HCT116 (cell line): ENCODE results near the gene STKLD1. TPM values are rescaled to one million over a fixed set of nuclear protein-coding genes. Genes with fewer than 3 reads are reported as not detected.
A peak's percentile ranks its signal among the peaks of the same experiment; 100 is the strongest.

Experiments
- ATAC-seq: fragments of 200-7000 bp; cut with Tn5 transposase; 2 replicates; pipeline ENCODE4 v1.9.1; 2020; ENCODE audit warnings: mild to moderate bottlenecking, moderate library complexity
- BruUV-seq: library from RNA; stranded (reverse); fragments of 400-500 nt; replicated peaks from 2 replicates; lab custom pipeline; 2021; lab: Mats Ljungman, UMichigan
- CTCF ChIA-PET: fragments of 300-600 bp; sonication (Branson Sonifier 250); formaldehyde crosslinking; loops from one replicate; lab custom pipeline; 2021; ENCODE audit warnings: antibody characterized with exemption; lab: Charles Lee
- POLR2A ChIA-PET: fragments of 300-600, 350-600 bp; sonication (Branson Sonifier 250); formaldehyde crosslinking; loops from one replicate; lab custom pipeline; 2021; ENCODE audit warnings: antibody characterized with exemption; lab: Charles Lee
- RAD21 ChIA-PET, 2 experiments: fragments of 300-600 bp; sonication (Branson Sonifier 250); formaldehyde crosslinking; loops; one replicate each; lab custom pipeline; 2023; ENCODE audit warnings: low total read pairs in 2 of 2; ENCODE audit not compliant: uncharacterized antibody in 2 of 2, unreplicated experiment in 2 of 2, low non-redundant PET in 1 of 2; lab: Charles Lee
- DNase-seq: peaks from one replicate; pipeline ENCODE4 v3.0.0-alpha.2; 2010; ENCODE audit warnings: low read depth, low spot score
- H2AFZ ChIP-seq: fragments of 200-600 bp; shearing (Covaris generic), sonication (generic); 2 replicates; pipeline ENCODE4 v1.6.1; 2017; ENCODE audit warnings: low read depth, mixed run types, mixed read lengths, antibody characterized with exemption, low read length; ENCODE audit not compliant: poor library complexity, severe bottlenecking
- H3K27ac ChIP-seq: 2 replicates; pipeline ENCODE4 v1.5.1; 2012; ENCODE audit warnings: low read depth, low read length
- H3K27me3 ChIP-seq: fragments of 200-600 bp; sonication (generic); 2 replicates; pipeline ENCODE4 v1.6.1; 2016; ENCODE audit warnings: mixed run types, low read length, mixed read lengths; ENCODE audit not compliant: insufficient read depth
- H3K36me3 ChIP-seq, 2 experiments: fragments of 200-500 bp in 1 of 2; fragments of 200-600 bp in 1 of 2; sonication (Bioruptor generic) in 1 of 2; sonication (generic) in 1 of 2; 2 replicates each; pipeline versions ENCODE4 v1.5.1 to v1.6.1; 2014 to 2016; ENCODE audit warnings: low read length in 2 of 2, inconsistent platforms in 1 of 2, mixed read lengths in 1 of 2, mixed run types in 1 of 2; ENCODE audit not compliant: insufficient read depth in 2 of 2, control insufficient read depth in 1 of 2
- H3K4me1 ChIP-seq, 2 experiments: fragments of 200-600 bp in 1 of 2; sonication (generic) in 1 of 2; 2 replicates each; pipeline versions ENCODE4 v1.5.1 to v1.6.1; 2012 to 2017; ENCODE audit warnings: low read length in 2 of 2, inconsistent platforms in 1 of 2, mild to moderate bottlenecking in 1 of 2, mixed read lengths in 1 of 2, mixed run types in 1 of 2, moderate library complexity in 1 of 2; ENCODE audit not compliant: insufficient read depth in 2 of 2, control insufficient read depth in 1 of 2
- H3K4me2 ChIP-seq: fragments of 200-600 bp; sonication (generic); 2 replicates; pipeline ENCODE4 v1.6.1; 2017; ENCODE audit warnings: mixed run types, low read length, mixed read lengths
- H3K4me3 ChIP-seq, 2 experiments: fragments of 200-600 bp in 1 of 2; sonication (generic) in 1 of 2; replicated peaks in 1 of 2; 2 replicates each; pipeline ENCODE4 v1.5.1; 2011 to 2016; ENCODE audit warnings: low read length in 2 of 2, control low read depth in 1 of 2, low read depth in 1 of 2, mild to moderate bottlenecking in 1 of 2, mixed read lengths in 1 of 2, mixed run types in 1 of 2
- H3K79me2 ChIP-seq: fragments of 200-600 bp; sonication (generic); 2 replicates; pipeline ENCODE4 v1.6.1; 2017; ENCODE audit warnings: mild to moderate bottlenecking, mixed run types, low read length, moderate library complexity, mixed read lengths; ENCODE audit not compliant: insufficient read depth
- H3K9ac ChIP-seq: fragments of 200-600 bp; sonication (generic); 2 replicates; pipeline ENCODE4 v1.6.1; 2016; ENCODE audit warnings: low read length, mixed read lengths
- H3K9me2 ChIP-seq: fragments of 200-600 bp; sonication (generic), shearing (Covaris generic); 2 replicates; pipeline ENCODE4 v1.6.1; 2017; ENCODE audit warnings: mixed run types, mild to moderate bottlenecking, moderate library complexity; ENCODE audit not compliant: insufficient read depth
- H3K9me3 ChIP-seq, 2 experiments: fragments of 200-500 bp in 1 of 2; fragments of 200-600 bp in 1 of 2; sonication (Bioruptor generic) in 1 of 2; sonication (generic) in 1 of 2; 2 replicates each; pipeline ENCODE4 v1.6.1; 2014 to 2017; ENCODE audit warnings: low read length in 2 of 2, mixed read lengths in 2 of 2, inconsistent platforms in 1 of 2, low read depth in 1 of 2, mild to moderate bottlenecking in 1 of 2, mixed run types in 1 of 2, moderate library complexity in 1 of 2; ENCODE audit not compliant: control insufficient read depth in 1 of 2, insufficient read depth in 1 of 2
- H4K20me1 ChIP-seq: fragments of 200-600 bp; sonication (generic), shearing (Covaris generic); 2 replicates; pipeline ENCODE4 v1.6.1; 2017; ENCODE audit warnings: mixed run types, mild to moderate bottlenecking, moderate library complexity; ENCODE audit not compliant: insufficient read depth
- CBX3 ChIP-seq: IDR thresholded peaks from 2 replicates; pipeline ENCODE4 v1.6.1; 2012; ENCODE audit warnings: low read depth
- EGR1 ChIP-seq: IDR thresholded peaks from 2 replicates; pipeline ENCODE4 v1.6.1; 2012; ENCODE audit warnings: low read depth
- ELF1 ChIP-seq: IDR thresholded peaks from 2 replicates; pipeline ENCODE4 v1.6.1; 2012; ENCODE audit warnings: low read depth, borderline replicate concordance
- EZH2phosphoT487 ChIP-seq: fragments of 200-600 bp; IDR thresholded peaks from 2 replicates; pipeline ENCODE4 v1.6.1; 2018; ENCODE audit warnings: antibody characterized with exemption, borderline replicate concordance
- FOSL1 ChIP-seq: IDR thresholded peaks from 2 replicates; pipeline ENCODE4 v1.6.1; 2012; ENCODE audit warnings: low read depth
- POLR2A ChIP-seq: IDR thresholded peaks from 2 replicates; pipeline ENCODE4 v1.7.0; 2011; ENCODE audit warnings: borderline replicate concordance; ENCODE audit not compliant: insufficient read depth, insufficient read length; ENCODE audit errors: extremely low read depth
- POLR2AphosphoS5 ChIP-seq: IDR thresholded peaks from 2 replicates; pipeline ENCODE4 v1.6.1; 2011; ENCODE audit warnings: mild to moderate bottlenecking, low read depth, low read length, moderate library complexity
- YY1 ChIP-seq: IDR thresholded peaks from 2 replicates; pipeline ENCODE4 v1.6.1; 2011; ENCODE audit warnings: low read length, low read depth, moderate library complexity, mild to moderate bottlenecking; ENCODE audit not compliant: insufficient replicate concordance; ENCODE audit errors: extremely low read depth
- ZFX ChIP-seq: fragments of 450-650 bp; IDR thresholded peaks from 2 replicates; pipeline ENCODE4 v1.6.1; 2017
- intact Hi-C: fragments of 100-400 bp; cut with micrococcal nuclease; formaldehyde crosslinking; loops from 2 replicates; pipeline ENCODE4 v1.10.0; 2022
- total RNA-seq: library from RNA; stranded (reverse); gene quantifications from one replicate; pipeline ENCODE4 v1.2.1, GENCODE V29; 2021; ENCODE audit not compliant: unreplicated experiment
- TF ChIP-seq, protein P1 (sequence below): IDR thresholded peaks from 2 replicates; pipeline ENCODE4 v1.6.1; 2012
- TF ChIP-seq, protein P2 (sequence below): IDR thresholded peaks from 2 replicates; pipeline ENCODE4 v1.6.1; 2011; ENCODE audit warnings: mild to moderate bottlenecking, low read length, moderate library complexity; ENCODE audit not compliant: insufficient replicate concordance; ENCODE audit errors: extremely low read depth
- TF ChIP-seq, protein P3 (sequence below): IDR thresholded peaks from 2 replicates; pipeline ENCODE4 v1.6.1; 2012

The STKLD1 gene
- total RNA-seq, 1 experiment from 2014 or later, result 0.37 TPM

DNA sequence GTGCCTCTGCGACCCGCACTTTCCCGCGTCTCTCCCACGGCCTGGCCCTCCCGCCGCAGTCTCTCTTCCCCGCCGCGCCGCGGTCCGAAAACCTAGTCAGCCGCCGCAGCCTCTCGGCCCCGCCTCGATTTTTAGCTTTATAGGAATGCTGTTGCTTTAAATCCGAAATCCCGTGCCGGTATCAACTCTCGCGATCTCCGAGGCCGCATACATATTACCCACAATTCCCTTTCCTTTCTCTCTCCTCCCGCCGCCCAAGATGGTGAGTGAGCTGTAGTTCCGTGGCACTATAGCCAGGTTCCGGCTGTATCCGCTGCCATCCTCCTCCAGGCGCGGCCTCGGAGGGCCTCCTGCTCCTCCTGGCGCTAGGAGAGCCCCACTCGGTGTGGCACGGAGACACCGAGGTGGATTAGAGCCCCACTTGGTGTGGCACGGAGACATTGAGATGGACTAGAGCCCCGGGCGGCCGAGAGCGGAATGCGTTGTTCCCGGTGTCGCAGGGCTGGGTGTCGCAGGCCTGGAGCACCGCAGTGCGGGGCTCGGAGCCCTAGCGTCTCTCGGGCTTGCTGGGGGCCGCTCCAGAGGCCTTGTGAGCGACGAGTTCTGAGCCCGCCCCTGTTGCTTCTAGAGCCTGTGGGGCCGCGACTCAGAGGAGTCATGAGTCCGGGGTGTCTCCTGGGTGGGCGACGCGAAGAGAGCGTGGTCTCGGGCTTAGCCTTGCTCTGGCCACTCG, 28.0 kb upstream of the STKLD1 start, which contains the start of the genes MED22 and RPL7A:
TSS of gene MED22 (minus strand) at position 147 of the 733 bp plus-strand sequence. CDS start 1,469 bp downstream, outside the sequence.
TSS of gene RPL7A (plus strand) at position 234 of the 733 bp plus-strand sequence. CDS start at position 260, 26 bp downstream.
- Histone ChIP-seq H3K9ac (peak within 1 kb of the TSS; percentile 100), H3K36me3 (peaks cover 47 to 72% of the 10 kb centered on the region in 2 experiments), H3K9me2 (no peaks in the 10 kb centered on the region), H3K27ac (peak within 1 kb of the TSS; percentile 96), H3K9me3 (no peaks in the 10 kb centered on the region), H4K20me1 (peaks cover 10% of the 10 kb centered on the region; the same call in 1 of the 2 replicates), H3K79me2 (peaks cover 60% of the 10 kb centered on the region), H3K4me1 (peaks cover 12 to 22% of the 10 kb centered on the region in 2 experiments; a peak in 3 of 4 replicates), H3K27me3 (no peaks in the 10 kb centered on the region), H3K4me2 (peak within 1 kb of the TSS; percentile 98), H2AFZ (no peak within 1 kb of the TSS), H3K4me3 (peak within 1 kb of the TSS; percentile 89 to 100)
- CTCF ChIA-PET, result interaction anchor here (0.7 to 1.0 kb wide), 2 partner anchors 160 to 162 kb away, joined by 3 to 6 read pairs; no protein-coding TSS in a partner anchor
- POLR2A ChIA-PET, result interaction anchor here (0.6 to 1.9 kb wide), 14 partner anchors 8 to 1295 kb away, joined by 3 to 15 read pairs (median 4); partner anchors contain the start of genes CACFD1, GTF3C5, REXO4 and SURF1
- TF ChIP-seq POLR2A (peak; percentile 98), YY1 (peak; percentile 89), EGR1 (no peak), CBX3 (no peak), POLR2AphosphoS5 (peak; percentile 99), ZFX (peak; percentile 55; the same call in 1 of the 2 replicates), ELF1 (no peak), FOSL1 (no peak), EZH2phosphoT487 (no peak)
- TF ChIP-seq, protein P1, sequence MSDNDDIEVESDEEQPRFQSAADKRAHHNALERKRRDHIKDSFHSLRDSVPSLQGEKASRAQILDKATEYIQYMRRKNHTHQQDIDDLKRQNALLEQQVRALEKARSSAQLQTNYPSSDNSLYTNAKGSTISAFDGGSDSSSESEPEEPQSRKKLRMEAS, result no peak
- TF ChIP-seq, protein P2, sequence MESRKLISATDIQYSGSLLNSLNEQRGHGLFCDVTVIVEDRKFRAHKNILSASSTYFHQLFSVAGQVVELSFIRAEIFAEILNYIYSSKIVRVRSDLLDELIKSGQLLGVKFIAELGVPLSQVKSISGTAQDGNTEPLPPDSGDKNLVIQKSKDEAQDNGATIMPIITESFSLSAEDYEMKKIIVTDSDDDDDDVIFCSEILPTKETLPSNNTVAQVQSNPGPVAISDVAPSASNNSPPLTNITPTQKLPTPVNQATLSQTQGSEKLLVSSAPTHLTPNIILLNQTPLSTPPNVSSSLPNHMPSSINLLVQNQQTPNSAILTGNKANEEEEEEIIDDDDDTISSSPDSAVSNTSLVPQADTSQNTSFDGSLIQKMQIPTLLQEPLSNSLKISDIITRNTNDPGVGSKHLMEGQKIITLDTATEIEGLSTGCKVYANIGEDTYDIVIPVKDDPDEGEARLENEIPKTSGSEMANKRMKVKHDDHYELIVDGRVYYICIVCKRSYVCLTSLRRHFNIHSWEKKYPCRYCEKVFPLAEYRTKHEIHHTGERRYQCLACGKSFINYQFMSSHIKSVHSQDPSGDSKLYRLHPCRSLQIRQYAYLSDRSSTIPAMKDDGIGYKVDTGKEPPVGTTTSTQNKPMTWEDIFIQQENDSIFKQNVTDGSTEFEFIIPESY, result peak; percentile 97
- TF ChIP-seq, protein P3, sequence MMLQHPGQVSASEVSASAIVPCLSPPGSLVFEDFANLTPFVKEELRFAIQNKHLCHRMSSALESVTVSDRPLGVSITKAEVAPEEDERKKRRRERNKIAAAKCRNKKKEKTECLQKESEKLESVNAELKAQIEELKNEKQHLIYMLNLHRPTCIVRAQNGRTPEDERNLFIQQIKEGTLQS, result no peak
- RAD21 ChIA-PET, result no interaction called here
- no TSS peak for BruUV-seq
- peak; percentile 65 for ATAC-seq
- peak; percentile 93 for DNase-seq
- intact Hi-C loops, result no loop called here
